HEK293 (cell line): ENCODE measurements around the gene CDK8.

ENCODE experiments used
- CTCF ChIA-PET: fragments of 350-600 bp; formaldehyde crosslinking; extraction: SDS; loops from one replicate; lab custom pipeline; 2021; ENCODE audit warnings: antibody characterized with exemption; lab: Yijun Ruan, JAX
- POLR2A ChIA-PET: fragments of 300-600 bp; formaldehyde crosslinking; extraction: SDS; loops from one replicate; lab custom pipeline; 2020; ENCODE audit warnings: antibody characterized with exemption, inconsistent platforms; lab: Yijun Ruan, JAX
- H3K27ac ChIP-seq: fragments of 200-500 bp; sonication (Bioruptor generic); 2 replicates; pipeline ENCODE4 v1.5.1; 2014; ENCODE audit warnings: low read depth, low read length, control low read depth, inconsistent platforms; ENCODE audit errors: extremely low read depth
- H3K36me3 ChIP-seq, 2 experiments: fragments of 200-500 bp in 1 of 2; sonication (Bioruptor generic) in 1 of 2; 1 replicate in 1 of 2; 2 replicates in 1 of 2; pipeline ENCODE4 v1.5.1; 2014 to 2017; ENCODE audit warnings: inconsistent platforms in 2 of 2, low read length in 2 of 2; ENCODE audit not compliant: control insufficient read depth in 2 of 2, insufficient read depth in 1 of 2
- H3K4me1 ChIP-seq: fragments of 200-500 bp; sonication (Bioruptor generic); 2 replicates; pipeline ENCODE4 v1.5.1; 2014; ENCODE audit warnings: mild to moderate bottlenecking, low read length, inconsistent platforms; ENCODE audit not compliant: control insufficient read depth, insufficient read depth
- H3K4me3 ChIP-seq: 2 replicates; pipeline ENCODE4 v1.5.1; 2011; ENCODE audit warnings: low read depth, mild to moderate bottlenecking, control low read depth, low read length, moderate library complexity
- H3K9me3 ChIP-seq: fragments of 200-500 bp; sonication (Bioruptor generic); 2 replicates; pipeline ENCODE4 v1.5.1; 2014; ENCODE audit warnings: low read depth, low read length, inconsistent platforms; ENCODE audit not compliant: control insufficient read depth, insufficient read depth
- BCL11B ChIP-seq: fragments of 450-650 bp; formaldehyde crosslinking; IDR thresholded peaks from 2 replicates; pipeline ENCODE4 v1.5.1; 2016; ENCODE audit warnings: low read depth, missing biosample characterization, missing genetic modification characterization
- GLI2 ChIP-seq: fragments of 450-650 bp; formaldehyde crosslinking; IDR thresholded peaks from 2 replicates; pipeline ENCODE4; 2017; ENCODE audit warnings: missing biosample characterization, missing genetic modification characterization, low read depth, borderline replicate concordance
- HOXD13 ChIP-seq: sonication (generic); formaldehyde crosslinking; IDR thresholded peaks from 2 replicates; pipeline ENCODE4 v1.8.0; 2022; ENCODE audit warnings: missing genetic modification reagents, borderline replicate concordance
- KLF10 ChIP-seq: fragments of 450-650 bp; IDR thresholded peaks from 2 replicates; pipeline ENCODE4 v1.5.1; 2018; ENCODE audit warnings: missing biosample characterization, mild to moderate bottlenecking, missing genetic modification characterization
- SALL2 ChIP-seq: fragments of 450-650 bp; formaldehyde crosslinking; IDR thresholded peaks from 2 replicates; pipeline ENCODE4 v1.5.0; 2017; ENCODE audit warnings: missing biosample characterization, mild to moderate bottlenecking, missing genetic modification characterization, borderline replicate concordance
- SCRT2 ChIP-seq: fragments of 450-650 bp; formaldehyde crosslinking; IDR thresholded peaks from 2 replicates; pipeline ENCODE4 v1.5.1; 2016; ENCODE audit warnings: missing biosample characterization, missing genetic modification characterization
- SETDB1 ChIP-seq: IDR thresholded peaks from one replicate; pipeline ENCODE4 v1.6.1; 2017; ENCODE audit warnings: mild to moderate bottlenecking, low read length, moderate library complexity, mixed read lengths; ENCODE audit not compliant: insufficient read length
- SP2 ChIP-seq: fragments of 450-650 bp; formaldehyde crosslinking; IDR thresholded peaks from 2 replicates; pipeline ENCODE4 v1.5.1; 2016; ENCODE audit warnings: missing biosample characterization, missing genetic modification characterization
- SP7 ChIP-seq: fragments of 450-650 bp; formaldehyde crosslinking; IDR thresholded peaks from 2 replicates; pipeline ENCODE4 v1.5.1; 2016; ENCODE audit warnings: missing biosample characterization, missing genetic modification characterization
- ZBTB21 ChIP-seq: fragments of 450-650 bp; formaldehyde crosslinking; IDR thresholded peaks from 2 replicates; pipeline ENCODE4 v1.5.1; 2017; ENCODE audit warnings: missing biosample characterization, missing genetic modification characterization
- ZBTB48 ChIP-seq: fragments of 450-650 bp; formaldehyde crosslinking; IDR thresholded peaks from 2 replicates; pipeline ENCODE4 v1.5.1; 2016; ENCODE audit warnings: missing biosample characterization, missing genetic modification characterization
- ZFP41 ChIP-seq: fragments of 450-650 bp; formaldehyde crosslinking; IDR thresholded peaks from 2 replicates; pipeline ENCODE4 v1.5.1; 2016; ENCODE audit warnings: missing biosample characterization, missing genetic modification characterization, borderline replicate concordance
- ZNF114 ChIP-seq: fragments of 450-650 bp; formaldehyde crosslinking; IDR thresholded peaks from 2 replicates; pipeline ENCODE4 v1.5.0; 2017; ENCODE audit warnings: missing biosample characterization, missing genetic modification characterization
- ZNF121 ChIP-seq: fragments of 450-650 bp; formaldehyde crosslinking; IDR thresholded peaks from 2 replicates; pipeline ENCODE4 v1.5.1; 2016; ENCODE audit warnings: missing biosample characterization, missing genetic modification characterization
- ZNF140 ChIP-seq: fragments of 450-650 bp; formaldehyde crosslinking; IDR thresholded peaks from 2 replicates; pipeline ENCODE4 v1.5.1; 2016; ENCODE audit warnings: missing biosample characterization, missing genetic modification characterization
- ZNF169 ChIP-seq: fragments of 450-650 bp; formaldehyde crosslinking; IDR thresholded peaks from 2 replicates; pipeline ENCODE4 v1.5.1; 2016; ENCODE audit warnings: missing biosample characterization, missing genetic modification characterization
- ZNF174 ChIP-seq: fragments of 450-650 bp; formaldehyde crosslinking; IDR thresholded peaks from 2 replicates; pipeline ENCODE4 v1.5.0; 2017; ENCODE audit warnings: missing biosample characterization, mild to moderate bottlenecking, missing genetic modification characterization
- ZNF223 ChIP-seq: fragments of 450-650 bp; formaldehyde crosslinking; IDR thresholded peaks from 2 replicates; pipeline ENCODE4 v1.5.1; 2016; ENCODE audit warnings: missing biosample characterization, missing genetic modification characterization
- ZNF571 ChIP-seq: fragments of 450-650 bp; formaldehyde crosslinking; IDR thresholded peaks from 2 replicates; pipeline ENCODE4 v1.5.0; 2017; ENCODE audit warnings: missing biosample characterization, missing genetic modification characterization
- ZNF600 ChIP-seq: fragments of 450-650 bp; formaldehyde crosslinking; IDR thresholded peaks from 2 replicates; pipeline ENCODE4 v1.5.1; 2016; ENCODE audit warnings: missing biosample characterization, missing genetic modification characterization
- TF ChIP-seq, protein P1 (sequence below): fragments of 450-650 bp; formaldehyde crosslinking; IDR thresholded peaks from 2 replicates; pipeline ENCODE4 v1.5.1; 2017; ENCODE audit warnings: missing biosample characterization, missing genetic modification characterization
- TF ChIP-seq, protein P2 (sequence below): fragments of 450-650 bp; formaldehyde crosslinking; IDR thresholded peaks from 2 replicates; pipeline ENCODE4 v1.5.1; 2016; ENCODE audit warnings: missing biosample characterization, missing genetic modification characterization
- TF ChIP-seq, protein P3 (sequence below): fragments of 450-650 bp; formaldehyde crosslinking; IDR thresholded peaks from 2 replicates; pipeline ENCODE4 v1.5.1; 2017; ENCODE audit warnings: missing biosample characterization, mild to moderate bottlenecking, missing genetic modification characterization, moderate library complexity
- TF ChIP-seq, protein P4 (sequence below): fragments of 450-650 bp; IDR thresholded peaks from 2 replicates; pipeline ENCODE4 v1.5.1; 2018; ENCODE audit warnings: missing biosample characterization, mild to moderate bottlenecking, missing genetic modification characterization
- TF ChIP-seq, protein P5 (sequence below): fragments of 450-650 bp; formaldehyde crosslinking; IDR thresholded peaks from 2 replicates; pipeline ENCODE4 v1.5.1; 2016; ENCODE audit warnings: missing biosample characterization, missing genetic modification characterization
- TF ChIP-seq, protein P6 (sequence below): fragments of 450-650 bp; formaldehyde crosslinking; IDR thresholded peaks from 2 replicates; pipeline ENCODE4 v1.5.1; 2016; ENCODE audit warnings: missing biosample characterization, missing genetic modification characterization, low read depth

The CDK8 gene

DNA sequence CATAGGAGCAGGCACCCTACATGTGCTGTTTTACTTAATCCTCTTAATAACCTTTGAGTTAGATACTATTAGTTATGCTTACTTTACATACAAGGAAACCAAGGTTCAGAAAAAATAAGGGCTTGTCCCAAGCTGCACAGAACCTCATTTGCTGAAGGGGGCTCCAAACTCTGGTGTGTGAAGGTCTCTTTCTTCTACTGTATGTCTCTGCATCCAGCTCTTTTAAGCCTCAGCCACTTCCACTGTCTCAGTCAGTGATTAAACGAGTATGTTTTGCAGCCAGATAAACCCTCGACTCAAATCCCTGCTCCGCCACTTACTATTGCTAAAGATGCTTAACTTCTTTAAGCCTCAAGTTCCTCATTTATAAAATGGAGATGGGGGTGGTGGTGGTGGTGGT is 191.2 kb downstream of the CDK8 start (continued):
- TF ChIP-seq, protein P1, sequence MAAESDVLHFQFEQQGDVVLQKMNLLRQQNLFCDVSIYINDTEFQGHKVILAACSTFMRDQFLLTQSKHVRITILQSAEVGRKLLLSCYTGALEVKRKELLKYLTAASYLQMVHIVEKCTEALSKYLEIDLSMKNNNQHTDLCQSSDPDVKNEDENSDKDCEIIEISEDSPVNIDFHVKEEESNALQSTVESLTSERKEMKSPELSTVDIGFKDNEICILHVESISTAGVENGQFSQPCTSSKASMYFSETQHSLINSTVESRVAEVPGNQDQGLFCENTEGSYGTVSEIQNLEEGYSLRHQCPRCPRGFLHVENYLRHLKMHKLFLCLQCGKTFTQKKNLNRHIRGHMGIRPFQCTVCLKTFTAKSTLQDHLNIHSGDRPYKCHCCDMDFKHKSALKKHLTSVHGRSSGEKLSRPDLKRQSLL (tag by site-specific recombination), result no peak
- TF ChIP-seq, protein P2, sequence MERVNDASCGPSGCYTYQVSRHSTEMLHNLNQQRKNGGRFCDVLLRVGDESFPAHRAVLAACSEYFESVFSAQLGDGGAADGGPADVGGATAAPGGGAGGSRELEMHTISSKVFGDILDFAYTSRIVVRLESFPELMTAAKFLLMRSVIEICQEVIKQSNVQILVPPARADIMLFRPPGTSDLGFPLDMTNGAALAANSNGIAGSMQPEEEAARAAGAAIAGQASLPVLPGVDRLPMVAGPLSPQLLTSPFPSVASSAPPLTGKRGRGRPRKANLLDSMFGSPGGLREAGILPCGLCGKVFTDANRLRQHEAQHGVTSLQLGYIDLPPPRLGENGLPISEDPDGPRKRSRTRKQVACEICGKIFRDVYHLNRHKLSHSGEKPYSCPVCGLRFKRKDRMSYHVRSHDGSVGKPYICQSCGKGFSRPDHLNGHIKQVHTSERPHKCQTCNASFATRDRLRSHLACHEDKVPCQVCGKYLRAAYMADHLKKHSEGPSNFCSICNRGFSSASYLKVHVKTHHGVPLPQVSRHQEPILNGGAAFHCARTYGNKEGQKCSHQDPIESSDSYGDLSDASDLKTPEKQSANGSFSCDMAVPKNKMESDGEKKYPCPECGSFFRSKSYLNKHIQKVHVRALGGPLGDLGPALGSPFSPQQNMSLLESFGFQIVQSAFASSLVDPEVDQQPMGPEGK (tag by site-specific recombination), result no peak
- no peak for TF ChIP-seq BCL11B (tag by site-specific recombination)
- TF ChIP-seq ZBTB21 (tag by site-specific recombination), result no peak
- TF ChIP-seq ZNF140 (tag by site-specific recombination), result no peak
- TF ChIP-seq SCRT2 (tag by site-specific recombination), result no peak
- TF ChIP-seq ZNF223, result no peak
- TF ChIP-seq, protein P3, sequence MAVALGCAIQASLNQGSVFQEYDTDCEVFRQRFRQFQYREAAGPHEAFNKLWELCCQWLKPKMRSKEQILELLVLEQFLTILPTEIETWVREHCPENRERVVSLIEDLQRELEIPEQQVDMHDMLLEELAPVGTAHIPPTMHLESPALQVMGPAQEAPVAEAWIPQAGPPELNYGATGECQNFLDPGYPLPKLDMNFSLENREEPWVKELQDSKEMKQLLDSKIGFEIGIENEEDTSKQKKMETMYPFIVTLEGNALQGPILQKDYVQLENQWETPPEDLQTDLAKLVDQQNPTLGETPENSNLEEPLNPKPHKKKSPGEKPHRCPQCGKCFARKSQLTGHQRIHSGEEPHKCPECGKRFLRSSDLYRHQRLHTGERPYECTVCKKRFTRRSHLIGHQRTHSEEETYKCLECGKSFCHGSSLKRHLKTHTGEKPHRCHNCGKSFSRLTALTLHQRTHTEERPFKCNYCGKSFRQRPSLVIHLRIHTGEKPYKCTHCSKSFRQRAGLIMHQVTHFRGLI (tag by site-specific recombination), result no peak
- TF ChIP-seq, protein P4, sequence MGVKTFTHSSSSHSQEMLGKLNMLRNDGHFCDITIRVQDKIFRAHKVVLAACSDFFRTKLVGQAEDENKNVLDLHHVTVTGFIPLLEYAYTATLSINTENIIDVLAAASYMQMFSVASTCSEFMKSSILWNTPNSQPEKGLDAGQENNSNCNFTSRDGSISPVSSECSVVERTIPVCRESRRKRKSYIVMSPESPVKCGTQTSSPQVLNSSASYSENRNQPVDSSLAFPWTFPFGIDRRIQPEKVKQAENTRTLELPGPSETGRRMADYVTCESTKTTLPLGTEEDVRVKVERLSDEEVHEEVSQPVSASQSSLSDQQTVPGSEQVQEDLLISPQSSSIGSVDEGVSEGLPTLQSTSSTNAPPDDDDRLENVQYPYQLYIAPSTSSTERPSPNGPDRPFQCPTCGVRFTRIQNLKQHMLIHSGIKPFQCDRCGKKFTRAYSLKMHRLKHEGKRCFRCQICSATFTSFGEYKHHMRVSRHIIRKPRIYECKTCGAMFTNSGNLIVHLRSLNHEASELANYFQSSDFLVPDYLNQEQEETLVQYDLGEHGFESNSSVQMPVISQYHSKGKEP, result no peak
- no peak for TF ChIP-seq SETDB1

DNA sequence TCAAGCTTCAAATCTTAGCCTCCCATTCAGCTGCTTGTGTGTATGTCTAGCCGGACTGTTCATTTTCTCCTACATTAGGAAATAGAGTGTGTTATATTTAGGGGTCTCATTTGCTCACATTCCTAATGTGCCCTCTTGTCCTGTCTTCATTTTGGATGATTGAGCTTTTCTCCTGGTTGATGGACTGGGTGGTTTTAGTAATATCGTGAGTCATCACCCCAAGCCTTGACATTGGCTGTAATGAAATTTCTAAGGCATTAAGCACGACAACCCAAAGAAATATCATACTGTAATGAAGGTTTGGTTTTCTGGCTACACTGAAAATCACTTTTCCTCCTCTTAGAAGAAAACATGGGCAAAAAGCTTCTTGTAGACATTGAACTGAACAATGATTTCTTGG is 192.8 kb downstream of the CDK8 start:
- POLR2A ChIA-PET, result no interaction called here
- CTCF ChIA-PET, result no interaction called here

DNA sequence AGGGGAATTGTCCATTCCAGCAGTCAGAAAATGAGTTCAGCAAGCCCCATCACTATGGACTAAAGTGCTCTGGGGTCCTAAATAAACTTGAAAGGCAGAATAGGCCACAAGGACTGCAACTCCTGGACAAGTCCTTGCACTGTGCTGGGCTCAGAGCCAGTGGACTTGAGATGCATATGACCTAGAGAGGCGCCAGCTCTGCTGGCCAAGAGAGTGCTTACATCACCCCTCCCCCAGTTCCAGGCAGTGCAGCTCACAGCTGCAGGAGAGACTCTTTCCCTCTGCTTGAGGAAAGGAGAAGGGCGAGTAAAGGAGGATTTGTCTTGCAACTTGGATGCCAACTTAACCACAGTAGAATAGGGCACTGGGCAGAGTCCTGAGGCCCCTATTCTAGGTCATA is 194.1 kb downstream of the CDK8 start:
- no peak for TF ChIP-seq ZNF121 (tag by site-specific recombination)
- no peak for TF ChIP-seq SP2 (tag by site-specific recombination)
- no peak for TF ChIP-seq ZNF114 (tag by site-specific recombination)
- TF ChIP-seq ZNF174 (tag by site-specific recombination), result no peak
- TF ChIP-seq ZBTB48 (tag by site-specific recombination), result no peak
- TF ChIP-seq HOXD13 (CRISPR knock-in tag), result no peak
- TF ChIP-seq SALL2, result no peak
- no peak for TF ChIP-seq ZNF169 (tag by site-specific recombination)
- TF ChIP-seq KLF10, result no peak
- no peak for TF ChIP-seq ZNF571 (tag by site-specific recombination)
- TF ChIP-seq, protein P5, sequence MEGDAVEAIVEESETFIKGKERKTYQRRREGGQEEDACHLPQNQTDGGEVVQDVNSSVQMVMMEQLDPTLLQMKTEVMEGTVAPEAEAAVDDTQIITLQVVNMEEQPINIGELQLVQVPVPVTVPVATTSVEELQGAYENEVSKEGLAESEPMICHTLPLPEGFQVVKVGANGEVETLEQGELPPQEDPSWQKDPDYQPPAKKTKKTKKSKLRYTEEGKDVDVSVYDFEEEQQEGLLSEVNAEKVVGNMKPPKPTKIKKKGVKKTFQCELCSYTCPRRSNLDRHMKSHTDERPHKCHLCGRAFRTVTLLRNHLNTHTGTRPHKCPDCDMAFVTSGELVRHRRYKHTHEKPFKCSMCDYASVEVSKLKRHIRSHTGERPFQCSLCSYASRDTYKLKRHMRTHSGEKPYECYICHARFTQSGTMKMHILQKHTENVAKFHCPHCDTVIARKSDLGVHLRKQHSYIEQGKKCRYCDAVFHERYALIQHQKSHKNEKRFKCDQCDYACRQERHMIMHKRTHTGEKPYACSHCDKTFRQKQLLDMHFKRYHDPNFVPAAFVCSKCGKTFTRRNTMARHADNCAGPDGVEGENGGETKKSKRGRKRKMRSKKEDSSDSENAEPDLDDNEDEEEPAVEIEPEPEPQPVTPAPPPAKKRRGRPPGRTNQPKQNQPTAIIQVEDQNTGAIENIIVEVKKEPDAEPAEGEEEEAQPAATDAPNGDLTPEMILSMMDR (tag by site-specific recombination), result no peak
- no peak for TF ChIP-seq SETDB1
- POLR2A ChIA-PET, result no interaction called here
- Histone ChIP-seq H3K4me3 (no peak overlapping the region), H3K36me3 (no peaks in the 10 kb centered on the region), H3K9me3 (no peaks in the 10 kb centered on the region), H3K27ac (no peak overlapping the region), H3K4me1 (no peaks in the 10 kb centered on the region)
- CTCF ChIA-PET, result no interaction called here

More for the DNA sequence above, 192.8 kb downstream of the CDK8 start:
- Histone ChIP-seq H3K4me1 (no peaks in the 10 kb centered on the region), H3K36me3 (no peaks in the 10 kb centered on the region), H3K27ac (no peak overlapping the region), H3K9me3 (no peaks in the 10 kb centered on the region), H3K4me3 (no peak overlapping the region)
- TF ChIP-seq ZFP41 (no peak), SP7 (tag by site-specific recombination) (no peak), GLI2 (tag by site-specific recombination) (no peak), ZNF600 (tag by site-specific recombination) (no peak)
- TF ChIP-seq, protein P6, sequence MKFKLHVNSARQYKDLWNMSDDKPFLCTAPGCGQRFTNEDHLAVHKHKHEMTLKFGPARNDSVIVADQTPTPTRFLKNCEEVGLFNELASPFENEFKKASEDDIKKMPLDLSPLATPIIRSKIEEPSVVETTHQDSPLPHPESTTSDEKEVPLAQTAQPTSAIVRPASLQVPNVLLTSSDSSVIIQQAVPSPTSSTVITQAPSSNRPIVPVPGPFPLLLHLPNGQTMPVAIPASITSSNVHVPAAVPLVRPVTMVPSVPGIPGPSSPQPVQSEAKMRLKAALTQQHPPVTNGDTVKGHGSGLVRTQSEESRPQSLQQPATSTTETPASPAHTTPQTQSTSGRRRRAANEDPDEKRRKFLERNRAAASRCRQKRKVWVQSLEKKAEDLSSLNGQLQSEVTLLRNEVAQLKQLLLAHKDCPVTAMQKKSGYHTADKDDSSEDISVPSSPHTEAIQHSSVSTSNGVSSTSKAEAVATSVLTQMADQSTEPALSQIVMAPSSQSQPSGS (tag by site-specific recombination), result no peak
